IMR-90 (cell line): ENCODE measurements around the gene CCSER1. TPM values are rescaled to one million over a fixed set of nuclear protein-coding genes. Genes with fewer than 3 reads are reported as not detected.

Experiments used
- ATAC-seq: fragments of 200-7000 bp; cut with Tn5 transposase; 2 replicates; pipeline ENCODE4 v1.9.1; 2020; ENCODE audit warnings: low read depth, mild to moderate bottlenecking, moderate library complexity
- BruUV-seq: library from RNA; stranded (reverse); fragments of 400-500 nt; replicated peaks from 2 replicates; lab custom pipeline; 2021; lab: Mats Ljungman, UMichigan
- CTCF ChIA-PET: fragments of 300-600 bp; formaldehyde crosslinking; extraction: SDS; loops from one replicate; lab custom pipeline; 2021; ENCODE audit warnings: antibody characterized with exemption; lab: Yijun Ruan, JAX
- POLR2A ChIA-PET: fragments of 300-600 bp; sonication (Branson Sonifier 250); formaldehyde crosslinking; loops from one replicate; lab custom pipeline; 2022; ENCODE audit warnings: antibody characterized with exemption; ENCODE audit not compliant: unreplicated experiment; lab: Charles Lee
- DNase-seq: peaks from one replicate; pipeline ENCODE4 v3.0.0; 2013
- H2AFZ ChIP-seq: replicated peaks from 2 replicates; pipeline ENCODE3; 2013; ENCODE audit warnings: low read length, mild to moderate bottlenecking; ENCODE audit not compliant: poor library complexity
- H2AK5ac ChIP-seq: 2 replicates; pipeline ENCODE4 v1.6.1; 2013; ENCODE audit warnings: low read depth, low read length, inconsistent platforms
- H2AK9ac ChIP-seq: replicated peaks from 2 replicates; pipeline ENCODE3; 2013; ENCODE audit warnings: mild to moderate bottlenecking, low read depth, low read length, moderate library complexity; ENCODE audit not compliant: poor library complexity
- H2BK120ac ChIP-seq: 2 replicates; pipeline ENCODE4 v1.6.1; 2013; ENCODE audit warnings: low read depth, low read length, inconsistent platforms
- H2BK15ac ChIP-seq: 3 replicates; pipeline ENCODE4 v1.6.1; 2013; ENCODE audit warnings: low read depth, low read length, inconsistent platforms
- H2BK20ac ChIP-seq: 2 replicates; pipeline ENCODE4 v1.6.1; 2013; ENCODE audit warnings: low read depth, mild to moderate bottlenecking, inconsistent platforms, low read length, moderate library complexity
- H2BK5ac ChIP-seq: 2 replicates; pipeline ENCODE4 v1.6.1; 2013; ENCODE audit warnings: mild to moderate bottlenecking, low read depth, low read length, inconsistent platforms; ENCODE audit not compliant: poor library complexity, severe bottlenecking
- H3K14ac ChIP-seq: replicated peaks from 2 replicates; pipeline ENCODE4 v1.6.1; 2013; ENCODE audit warnings: low read depth, low read length, inconsistent platforms
- H3K18ac ChIP-seq: 2 replicates; pipeline ENCODE4 v1.6.1; 2013; ENCODE audit warnings: low read depth, low read length, control low read depth
- H3K23ac ChIP-seq: 2 replicates; pipeline ENCODE4 v1.6.1; 2013; ENCODE audit warnings: low read depth, low read length, inconsistent platforms
- H3K27ac ChIP-seq: 2 replicates; pipeline ENCODE4 v1.5.1; 2013; ENCODE audit warnings: mild to moderate bottlenecking, control low read depth, low read length; ENCODE audit not compliant: insufficient read depth
- H3K27me3 ChIP-seq: 2 replicates; pipeline ENCODE4 v1.6.1; 2013; ENCODE audit warnings: low read length; ENCODE audit not compliant: control insufficient read depth, insufficient read depth
- H3K36me3 ChIP-seq: 2 replicates; pipeline ENCODE4 v1.6.1; 2013; ENCODE audit warnings: low read length, mixed read lengths; ENCODE audit not compliant: control insufficient read depth, insufficient read depth
- H3K4ac ChIP-seq: 2 replicates; pipeline ENCODE4 v1.6.1; 2013; ENCODE audit warnings: low read depth, low read length, inconsistent platforms
- H3K4me1 ChIP-seq: 2 replicates; pipeline ENCODE4 v1.6.1; 2013; ENCODE audit warnings: low read length, mixed read lengths; ENCODE audit not compliant: control insufficient read depth, insufficient read depth
- H3K4me2 ChIP-seq: 2 replicates; pipeline ENCODE4 v1.6.1; 2013; ENCODE audit warnings: low read depth, mild to moderate bottlenecking, control low read depth, low read length, moderate library complexity
- H3K4me3 ChIP-seq: 2 replicates; pipeline ENCODE4 v1.5.1; 2013; ENCODE audit warnings: low read depth, mild to moderate bottlenecking, control low read depth, low read length, moderate library complexity; ENCODE audit not compliant: insufficient read depth
- H3K56ac ChIP-seq: 2 replicates; pipeline ENCODE4 v1.6.1; 2013; ENCODE audit warnings: low read length, inconsistent platforms; ENCODE audit not compliant: insufficient read depth; ENCODE audit errors: extremely low read depth
- H3K79me1 ChIP-seq, 2 experiments: 2 replicates each; pipeline ENCODE4 v1.6.1; 2013; ENCODE audit warnings: low read length in 2 of 2, inconsistent platforms in 1 of 2, low read depth in 1 of 2
- H3K9ac ChIP-seq: 2 replicates; pipeline ENCODE4 v1.6.1; 2013; ENCODE audit warnings: low read depth, low read length, control low read depth
- H3K9me1 ChIP-seq: 2 replicates; pipeline ENCODE4 v1.6.1; 2013; ENCODE audit warnings: low read length, inconsistent platforms; ENCODE audit not compliant: insufficient read depth
- H3K9me3 ChIP-seq: 2 replicates; pipeline ENCODE4 v1.6.1; 2013; ENCODE audit warnings: low read length; ENCODE audit not compliant: control insufficient read depth, insufficient read depth
- H4K20me1 ChIP-seq: 2 replicates; pipeline ENCODE4 v1.6.1; 2013; ENCODE audit warnings: low read length, inconsistent platforms; ENCODE audit not compliant: insufficient read depth
- H4K5ac ChIP-seq: 2 replicates; pipeline ENCODE4 v1.6.1; 2013; ENCODE audit warnings: mild to moderate bottlenecking, low read depth, low read length, control low read depth
- H4K8ac ChIP-seq, 2 experiments: 2 replicates each; pipeline ENCODE4 v1.6.1; 2013; ENCODE audit warnings: low read depth in 2 of 2, low read length in 2 of 2, control low read depth in 1 of 2, inconsistent platforms in 1 of 2
- H4K91ac ChIP-seq: 2 replicates; pipeline ENCODE4 v1.6.1; 2013; ENCODE audit warnings: low read depth, low read length, inconsistent platforms; ENCODE audit not compliant: insufficient read depth
- MAFK ChIP-seq: IDR thresholded peaks from 2 replicates; pipeline ENCODE4 v1.6.1; 2012; ENCODE audit warnings: low read depth, low read length, improper control_type of control experiment
- MXI1 ChIP-seq: IDR thresholded peaks from 2 replicates; pipeline ENCODE4 v1.6.1; 2012; ENCODE audit warnings: low read depth, mild to moderate bottlenecking, low read length, moderate library complexity, borderline replicate concordance
- USF2 ChIP-seq: fragments of 150-350 bp; IDR thresholded peaks from 2 replicates; pipeline ENCODE4 v1.6.1; 2017; ENCODE audit warnings: mild to moderate bottlenecking, antibody characterized with exemption, low read length, low read depth
- WGBS, 2 experiments: methylation state at CpG; one replicate each; pipeline versions ENCODE4 v1.1.5 to v1.1.7; 2013; ENCODE audit warnings: missing lambda C conversion rate in 2 of 2; ENCODE audit not compliant: insufficient read length in 1 of 2; ENCODE audit errors: extremely low coverage in 2 of 2; 5-methylcytosine and 5-hydroxymethylcytosine counted together
- dilution Hi-C: fragments of 300-500 bp; cut with HindIII; formaldehyde crosslinking; loops from one replicate; pipeline ENCODE4 v1.14.3; 2018; ENCODE audit warnings: low sequenced_read_pairs; ENCODE audit not compliant: unreplicated experiment
- in situ Hi-C: fragments of 300-500 bp; cut with MboI; formaldehyde crosslinking; loops from 3 replicates; pipeline ENCODE4 v1.14.3; 2019; ENCODE audit warnings: low sequenced_read_pairs, inconsistent platforms, mixed read lengths
- intact Hi-C: fragments of 100-400 bp; cut with micrococcal nuclease; formaldehyde crosslinking; loops from 2 replicates; pipeline ENCODE4 v1.10.0; 2022
- polyA plus RNA-seq, 3 experiments: library from polyadenylated mRNA; depleted of rRNA; stranded (reverse); fragments of >200 nt; gene quantifications; 2 replicates each; pipeline ENCODE4 v1.2.3, GENCODE V29; 2012; ENCODE audit warnings: low replicate concordance in 1 of 3
- total RNA-seq: library from RNA; depleted of rRNA; stranded (reverse); fragments of >200 nt; gene quantifications from 2 replicates; pipeline ENCODE4 v1.2.3, GENCODE V29; 2012
- TF ChIP-seq, protein P1 (sequence below): fragments of 150-350 bp; IDR thresholded peaks from 2 replicates; pipeline ENCODE4 v1.6.1; 2016; ENCODE audit warnings: low read depth, mild to moderate bottlenecking, low read length, moderate library complexity, borderline replicate concordance

Gene CCSER1
- total and polyA plus RNA-seq, 2 of the 4 experiments (the other 2 are of a cell fraction), result not detected

DNA sequence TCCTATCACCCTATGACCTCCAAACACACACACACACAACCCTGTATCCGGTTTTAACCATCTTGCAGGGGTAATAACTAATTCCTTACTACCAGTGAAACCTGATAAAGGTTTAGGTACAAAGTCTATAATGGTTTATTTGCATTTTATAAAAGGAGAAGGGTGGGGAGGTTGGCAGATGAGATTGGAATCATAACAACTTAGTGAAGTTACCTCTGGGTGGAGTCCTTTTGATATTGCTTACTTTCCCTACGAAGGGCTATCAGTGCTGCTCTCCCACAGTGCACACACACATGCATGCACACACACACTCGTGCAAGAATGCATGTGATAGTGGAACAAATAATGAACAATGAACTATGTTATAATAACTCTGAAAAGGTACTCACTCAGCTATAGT, 56.1 kb downstream of the CCSER1 start:
- Histone ChIP-seq H3K27me3 (no peaks in the 10 kb centered on the region), H3K56ac (no peak overlapping the region), H3K18ac (no peak overlapping the region), H3K9me3 (no peaks in the 10 kb centered on the region), H4K91ac (no peak overlapping the region), H3K9ac (no peak overlapping the region), H3K4ac (no peak overlapping the region), H3K9me1 (no peaks in the 10 kb centered on the region), H3K14ac (no peak overlapping the region), H3K4me2 (no peak overlapping the region), H3K27ac (no peak overlapping the region), H3K36me3 (no peaks in the 10 kb centered on the region), H2BK20ac (no peak overlapping the region), H3K79me1 (no peaks in the 10 kb centered on the region), H2BK15ac (no peak overlapping the region), H4K5ac (no peak overlapping the region), H2AK9ac (no peak overlapping the region), H2AFZ (no peak overlapping the region), H4K20me1 (no peaks in the 10 kb centered on the region), H2BK120ac (no peak overlapping the region), H4K8ac (no peak overlapping the region), H3K4me1 (no peaks in the 10 kb centered on the region), H2AK5ac (no peak overlapping the region), H3K4me3 (no peak overlapping the region), H2BK5ac (no peak overlapping the region), H3K23ac (no peak overlapping the region)
- dilution Hi-C loops (no loop called here), intact Hi-C loops (no loop called here), in situ Hi-C loops (no loop called here)
- TF ChIP-seq MXI1, result no peak
- no peak for TF ChIP-seq USF2
- no peak for TF ChIP-seq MAFK
- TF ChIP-seq, protein P1, sequence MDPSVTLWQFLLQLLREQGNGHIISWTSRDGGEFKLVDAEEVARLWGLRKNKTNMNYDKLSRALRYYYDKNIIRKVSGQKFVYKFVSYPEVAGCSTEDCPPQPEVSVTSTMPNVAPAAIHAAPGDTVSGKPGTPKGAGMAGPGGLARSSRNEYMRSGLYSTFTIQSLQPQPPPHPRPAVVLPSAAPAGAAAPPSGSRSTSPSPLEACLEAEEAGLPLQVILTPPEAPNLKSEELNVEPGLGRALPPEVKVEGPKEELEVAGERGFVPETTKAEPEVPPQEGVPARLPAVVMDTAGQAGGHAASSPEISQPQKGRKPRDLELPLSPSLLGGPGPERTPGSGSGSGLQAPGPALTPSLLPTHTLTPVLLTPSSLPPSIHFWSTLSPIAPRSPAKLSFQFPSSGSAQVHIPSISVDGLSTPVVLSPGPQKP, result no peak
- no peak for DNase-seq
- no peak for ATAC-seq
- CTCF ChIA-PET, result no interaction called here
- BruUV-seq, result no TSS peak
- WGBS, 2 experiments, result no CpG with 5 or more reads among the region's 3 CpGs
- POLR2A ChIA-PET, result no interaction called here
